H1 (cell line): ENCODE data around the gene DGKI. TPM values are rescaled to one million over a fixed set of nuclear protein-coding genes. Genes with fewer than 3 reads are reported as not detected.

Source experiments
- EP300 ChIP-seq, 2 experiments: IDR thresholded peaks; 1 replicate in 1 of 2; 2 replicates in 1 of 2; pipeline ENCODE4 v1.6.1; 2011 to 2012; ENCODE audit warnings: low read depth in 2 of 2, low read length in 2 of 2, mild to moderate bottlenecking in 2 of 2, borderline replicate concordance in 1 of 2, inconsistent platforms in 1 of 2, moderate library complexity in 1 of 2
- HDAC2 ChIP-seq, 2 experiments: fragments of 300-600 bp in 1 of 2; sonication (generic) in 1 of 2; IDR thresholded peaks; 2 replicates each; pipeline ENCODE4 v1.6.1; 2011 to 2012; ENCODE audit warnings: low read depth in 2 of 2, low read length in 2 of 2, mild to moderate bottlenecking in 2 of 2, moderate library complexity in 2 of 2, borderline replicate concordance in 1 of 2, inconsistent platforms in 1 of 2
- KDM1A ChIP-seq: fragments of 200-600, 300-600 bp; sonication (generic); IDR thresholded peaks from 2 replicates; pipeline ENCODE4 v1.7.1; 2016; ENCODE audit warnings: mild to moderate bottlenecking, low read length, borderline replicate concordance
- KDM5A ChIP-seq: fragments of 200-600 bp; IDR thresholded peaks from 2 replicates; pipeline ENCODE4 v1.7.1; 2012; ENCODE audit warnings: mild to moderate bottlenecking, low read length, inconsistent platforms, mixed read lengths
- MAFK ChIP-seq: IDR thresholded peaks from 2 replicates; pipeline ENCODE4 v1.6.1; 2012; ENCODE audit warnings: low read depth, mild to moderate bottlenecking, improper control_type of control experiment, low read length
- NRF1 ChIP-seq: IDR thresholded peaks from 2 replicates; pipeline ENCODE4 v1.6.1; 2011; ENCODE audit warnings: mild to moderate bottlenecking, low read depth, low read length, improper control_type of control experiment
- RNF2 ChIP-seq: fragments of 200-900, 300-1000 bp; sonication (generic); IDR thresholded peaks from 2 replicates; pipeline ENCODE4 v1.7.1; 2016; ENCODE audit warnings: borderline replicate concordance, low read depth, mild to moderate bottlenecking, antibody characterized with exemption, low read length; ENCODE audit not compliant: poor library complexity, severe bottlenecking; ENCODE audit errors: missing control alignments
- TBP ChIP-seq: IDR thresholded peaks from 2 replicates; pipeline ENCODE4 v1.6.1; 2011; ENCODE audit warnings: low read depth, low read length, improper control_type of control experiment
- ZNF274 ChIP-seq: IDR thresholded peaks from 2 replicates; pipeline ENCODE4 v1.7.0; 2012; ENCODE audit warnings: low read length, borderline replicate concordance; ENCODE audit errors: extremely low read depth
- polyA plus RNA-seq, 7 experiments: library from polyadenylated mRNA; depleted of rRNA in 3 of 7; stranded (reverse) in 5 of 7; unstranded in 2 of 7; fragments of >200 nt in 5 of 7; fragments of 200-250 nt in 2 of 7; gene quantifications; 1 replicate in 5 of 7; 2 replicates in 1 of 7; 4 replicates in 1 of 7; pipeline versions ENCODE4 v1.2.1 to v1.2.3, GENCODE V29; 2011 to 2013; ENCODE audit warnings: missing spikeins in 2 of 7, mixed read lengths in 2 of 7
- total RNA-seq: library from RNA; stranded (reverse); fragmentation: NEBNext Ultra II Directional; extraction: Animal tissue kit (Norgen Biotek cat#: 25700); gene quantifications from 2 replicates; pipeline ENCODE4 v1.2.1, GENCODE V29; 2021

DGKI gene
- total and polyA plus RNA-seq, 2 of the 8 experiments (the other 6 are each of a cell fraction or from before 2014, with no cell fraction given), result 0.20 to 0.71 TPM

GRCh38 chr7:137813541-137813940 is 33.2 kb downstream of the DGKI start (continued):
- TF ChIP-seq HDAC2 (IDR thresholded peaks at IDR 0.05; ENCODE audit: borderline replicate concordance in 1 of 2, low read depth in 2 of 2, low read length in 2 of 2) (no peak), EP300 (IDR thresholded peaks at IDR 0.05; ENCODE audit: borderline replicate concordance in 1 of 2, low read depth in 2 of 2, low read length in 2 of 2) (no peak), KDM5A (no peak), MAFK (no peak), TBP (no peak), NRF1 (no peak), ZNF274 (no peak), RNF2 (no peak), KDM1A (no peak)
